HG03460 (cell line): ENCODE measurements around the gene RHBDF2.

Experiments used
- ATAC-seq: cut with Tn5 transposase; IDR thresholded peaks from one replicate; pipeline ENCODE4 v1.9.1; 2021; ENCODE audit not compliant: unreplicated experiment

The RHBDF2 gene

GRCh38 chr17:76501018-76501826 lies at the start of gene RHBDF2:
TSS of gene RHBDF2 (minus strand) at chr17:76501423. CDS start at chr17:76481524, 19,899 bp downstream.
- ATAC-seq: peak; percentile 65

DNA sequence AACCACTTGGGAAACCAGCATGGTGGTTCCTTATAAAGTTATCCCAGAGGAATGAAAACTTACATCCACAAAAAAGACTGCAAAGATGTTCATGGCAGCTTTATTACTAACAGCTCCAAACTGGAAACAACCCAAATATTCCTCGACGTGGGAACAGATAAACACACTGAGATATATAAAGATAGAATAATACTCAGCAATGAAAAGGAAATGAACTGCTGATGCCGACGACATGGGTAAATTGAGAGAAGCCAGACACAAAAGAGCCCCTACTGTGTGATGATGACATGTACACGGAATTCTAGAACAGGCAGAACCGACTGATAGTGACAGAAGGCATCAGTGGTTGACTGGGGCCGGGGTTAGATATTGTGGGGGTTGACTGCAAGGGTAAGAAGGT lies 48.3 kb upstream of the RHBDF2 start:
- ATAC-seq: no peak

GRCh38 chr17:76549215-76549518 lies 47.9 kb upstream of the RHBDF2 start:
- ATAC-seq: no peak

DNA sequence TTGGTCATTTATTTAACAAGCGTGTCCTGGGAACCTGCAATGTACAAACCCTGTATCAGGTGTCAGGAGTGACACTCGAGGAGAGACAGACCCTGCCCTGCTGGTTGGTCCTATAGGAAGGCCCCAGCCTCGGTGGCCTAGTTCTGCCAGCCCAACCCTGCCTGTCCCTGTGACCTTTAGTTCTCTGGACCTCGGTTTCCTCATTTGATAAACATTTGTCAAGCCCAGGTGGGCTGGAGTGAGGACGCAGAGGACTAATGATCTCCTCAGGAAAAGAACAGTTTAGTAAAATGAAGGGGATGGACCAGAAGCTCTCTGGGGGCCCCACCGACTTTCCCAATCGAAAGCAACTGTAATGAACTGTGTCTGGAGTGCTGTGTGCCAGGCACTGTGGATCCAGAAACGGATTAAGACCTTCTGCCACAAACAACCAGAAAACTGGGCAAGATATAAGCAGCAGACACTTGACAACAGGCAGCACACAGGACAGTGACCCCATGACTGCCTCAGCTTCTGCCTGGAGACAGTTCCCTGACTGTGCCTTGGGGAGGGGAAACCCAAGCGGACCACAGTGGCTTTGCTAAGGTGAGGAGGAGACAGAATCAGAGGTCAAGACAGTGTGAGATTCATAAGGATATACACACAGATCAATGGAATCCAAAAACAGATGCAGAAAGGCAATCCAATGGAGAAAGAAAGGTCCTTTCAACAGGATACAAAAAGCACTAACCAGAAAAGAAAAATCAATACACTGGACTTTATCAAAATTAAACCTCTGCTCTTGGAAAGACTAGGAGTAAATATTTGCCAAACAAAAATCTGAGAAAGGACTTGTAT lies 47.4 kb upstream of the RHBDF2 start:
- no peak for ATAC-seq

DNA sequence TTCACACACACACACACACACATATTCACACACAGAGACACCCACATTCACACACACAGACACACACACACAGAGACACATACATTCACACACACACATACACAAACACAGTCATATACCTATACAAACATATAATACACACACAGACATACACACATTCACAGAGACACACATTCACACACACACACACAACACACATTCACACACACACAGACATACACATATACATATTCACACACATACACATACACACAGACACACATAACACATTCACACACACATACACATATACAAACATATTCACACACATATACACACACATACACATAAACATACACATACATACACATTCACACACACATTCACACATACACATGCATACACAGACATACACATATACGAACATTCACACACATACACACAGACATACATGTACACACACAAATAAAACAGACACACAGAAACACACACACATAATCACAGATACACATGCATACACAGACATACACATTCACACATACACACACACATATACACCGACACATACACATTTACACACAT lies 46.5 kb upstream of the RHBDF2 start:
- ATAC-seq: no peak

DNA sequence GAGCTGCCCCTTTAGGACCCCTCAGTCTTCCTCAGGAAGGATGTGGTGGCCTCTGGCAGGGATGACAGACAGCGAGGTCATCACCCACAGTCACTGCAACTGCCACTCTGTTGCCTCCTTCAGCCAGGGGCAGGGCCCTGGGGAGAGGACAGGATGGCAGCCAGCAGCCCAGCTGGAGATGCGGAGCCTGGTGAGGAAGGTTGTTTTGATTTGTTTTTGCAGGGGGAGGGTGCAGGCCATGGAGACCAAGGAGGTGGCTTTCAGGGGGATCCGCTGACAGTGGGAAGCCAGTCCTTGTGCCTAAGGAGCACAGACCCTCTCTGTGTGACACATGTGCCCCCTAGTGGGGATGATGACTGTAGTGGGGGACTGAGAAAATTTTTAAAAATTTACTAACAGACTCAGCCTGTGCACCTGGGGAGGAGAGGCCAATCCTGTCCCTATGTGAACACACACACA lies 46.0 kb upstream of the RHBDF2 start:
- ATAC-seq: no peak

DNA sequence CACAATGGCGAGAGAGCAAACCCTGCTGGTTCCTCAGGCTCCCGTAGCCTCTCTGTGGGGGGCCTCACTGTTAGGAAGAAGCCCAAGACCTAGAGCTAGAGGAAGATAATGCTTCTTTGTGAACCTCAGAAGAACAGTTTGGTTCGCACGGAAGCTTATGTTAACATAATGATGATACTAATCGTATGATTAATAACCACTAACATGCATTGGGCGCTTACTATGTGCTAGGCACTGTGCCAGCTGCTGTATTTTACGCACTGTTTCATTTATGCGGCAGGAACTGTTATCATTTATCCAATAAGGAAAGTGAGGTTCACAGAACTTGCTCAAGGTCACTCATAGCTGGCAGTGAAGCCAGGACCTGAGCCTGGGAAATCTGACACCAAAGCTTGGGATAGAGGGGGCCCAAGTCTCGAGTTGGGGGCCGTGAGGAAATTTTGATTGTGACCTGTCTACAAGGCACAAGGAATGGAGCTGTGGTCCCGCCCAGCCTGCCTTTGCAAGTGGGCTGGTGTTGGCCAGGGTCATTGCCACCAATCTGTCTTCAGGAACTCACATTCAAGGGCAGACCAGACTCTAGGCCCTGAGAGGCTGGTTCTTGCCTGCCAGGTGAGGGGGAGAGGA lies 45.4 kb upstream of the RHBDF2 start:
- no peak for ATAC-seq

DNA sequence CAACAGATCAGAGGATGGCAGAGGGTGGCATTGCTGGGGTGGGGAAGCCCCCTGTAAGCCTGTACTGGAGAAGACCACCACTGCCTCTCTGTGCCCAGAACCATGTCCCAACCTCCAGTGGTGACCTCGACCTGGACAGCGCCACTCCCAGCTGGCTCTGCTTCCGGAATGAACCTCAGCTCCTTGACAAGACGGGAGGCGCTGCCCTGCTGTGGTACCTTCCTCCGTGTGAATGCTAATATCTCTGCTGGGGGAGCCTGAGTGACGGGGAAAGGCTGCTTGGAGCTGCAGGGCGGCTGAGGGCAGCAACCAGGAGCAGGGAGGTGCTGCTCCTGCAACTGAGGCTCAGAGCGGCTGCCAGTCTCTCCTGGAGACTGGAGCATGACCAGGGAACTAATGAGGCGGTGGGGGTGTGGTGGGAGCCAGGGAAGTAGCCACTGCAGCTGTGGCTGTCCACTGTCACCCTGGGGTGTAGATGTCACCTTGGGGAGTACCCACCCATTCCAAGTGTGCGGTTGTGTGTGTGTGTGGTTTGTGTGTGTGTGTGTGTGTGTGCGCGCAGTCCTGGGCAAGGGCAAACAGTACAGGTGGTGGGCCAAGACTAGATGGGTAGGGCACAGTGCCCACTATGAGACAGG lies 44.8 kb upstream of the RHBDF2 start:
- ATAC-seq: no peak

DNA sequence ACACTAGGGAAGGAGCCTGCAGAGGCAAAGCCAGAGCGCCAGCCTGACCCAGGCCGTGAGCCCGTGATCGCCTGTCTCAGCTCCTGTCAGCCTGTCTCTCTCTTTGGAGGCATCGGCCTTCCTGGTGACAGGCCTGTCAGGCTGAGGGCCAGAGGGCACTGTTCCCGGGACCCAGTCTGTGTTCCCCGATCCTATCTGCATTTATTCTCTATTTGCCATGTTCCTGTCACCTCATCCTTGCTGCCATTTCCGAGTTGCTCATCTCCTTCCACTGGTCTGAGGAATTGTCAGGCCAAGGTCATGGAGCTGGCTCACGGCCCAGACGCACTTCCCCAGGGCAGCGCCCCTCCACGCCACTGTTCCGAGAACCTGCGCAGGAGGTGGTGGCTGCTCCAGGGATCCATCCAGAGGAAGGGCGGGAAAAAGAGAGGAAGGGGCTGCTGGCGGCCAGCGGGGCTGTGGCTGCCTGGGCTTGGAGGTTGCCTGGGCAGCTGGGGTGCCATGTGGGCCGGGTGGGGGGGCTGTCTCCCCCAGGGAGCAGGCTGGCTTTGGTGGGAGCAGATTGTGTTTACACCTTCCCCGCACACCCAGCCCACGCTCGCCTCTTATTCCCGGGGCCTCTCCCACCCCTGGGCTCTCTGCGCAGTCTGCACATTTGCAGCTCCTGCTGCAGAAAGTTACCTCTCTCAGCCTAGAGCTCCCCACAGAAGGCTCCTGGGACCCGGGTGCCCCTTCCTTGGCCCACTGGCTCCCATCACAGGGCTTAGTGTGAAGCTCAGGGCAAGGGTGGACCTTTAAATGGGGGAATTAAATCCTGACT lies 43.5 kb upstream of the RHBDF2 start:
- ATAC-seq: no peak

- no peak for ATAC-seq
Observed at GRCh38 chr17:76543826-76544545, 42.8 kb upstream of the RHBDF2 start.

- ATAC-seq: no peak
Observed at GRCh38 chr17:76543482-76543825, 42.2 kb upstream of the RHBDF2 start.

GRCh38 chr17:76542984-76543383 lies 41.8 kb upstream of the RHBDF2 start:
- ATAC-seq: no peak

- no peak for ATAC-seq
Observed at GRCh38 chr17:76542566-76542971, 41.3 kb upstream of the RHBDF2 start.

GRCh38 chr17:76541739-76542454 lies 40.7 kb upstream of the RHBDF2 start:
- ATAC-seq: no peak

DNA sequence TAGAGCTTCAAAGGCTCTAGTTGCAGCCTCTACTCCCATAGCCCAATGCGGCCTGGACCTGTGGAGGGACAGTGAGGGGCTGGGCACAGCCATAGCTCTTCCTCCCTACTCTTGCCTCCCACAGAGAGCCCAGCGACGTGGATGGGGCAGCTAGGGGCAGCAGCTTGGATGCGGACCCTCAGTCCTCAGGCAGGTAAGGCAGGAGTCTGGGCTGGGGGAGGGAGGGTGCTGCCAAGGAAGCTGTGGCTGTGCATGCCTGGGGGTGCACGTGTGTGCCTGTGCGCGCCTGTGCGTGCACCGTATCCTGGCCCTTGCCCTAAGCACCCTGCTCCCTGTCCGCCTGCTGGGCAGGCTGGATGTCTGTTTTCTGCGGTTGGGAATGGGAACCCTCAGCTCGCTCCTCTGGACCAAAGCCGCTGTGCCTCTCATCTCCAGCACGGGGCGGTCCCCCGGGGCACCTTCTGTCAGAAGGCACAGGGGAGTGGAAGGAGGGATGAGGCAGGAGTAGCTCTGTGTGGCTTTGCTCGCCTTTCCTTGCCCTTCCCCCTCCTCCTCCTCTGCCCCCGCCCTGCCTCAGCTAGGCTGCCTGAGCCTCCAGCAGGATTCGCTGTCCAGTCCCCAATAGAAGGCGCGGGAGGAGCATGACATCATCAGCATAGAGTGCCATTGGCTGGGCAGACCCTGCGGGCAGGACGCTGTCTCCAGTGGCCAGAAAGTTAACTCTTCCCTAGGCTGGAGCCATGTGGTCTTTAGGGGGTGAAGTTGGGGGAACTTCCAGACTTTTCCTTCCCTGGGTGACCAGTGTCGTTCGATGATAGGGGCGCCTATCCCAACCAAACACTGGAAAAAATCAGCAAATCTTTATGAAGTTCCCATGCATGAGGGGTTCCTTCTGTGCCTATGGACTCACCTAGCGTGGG lies 39.4 kb upstream of the RHBDF2 start:
- no peak for ATAC-seq

DNA sequence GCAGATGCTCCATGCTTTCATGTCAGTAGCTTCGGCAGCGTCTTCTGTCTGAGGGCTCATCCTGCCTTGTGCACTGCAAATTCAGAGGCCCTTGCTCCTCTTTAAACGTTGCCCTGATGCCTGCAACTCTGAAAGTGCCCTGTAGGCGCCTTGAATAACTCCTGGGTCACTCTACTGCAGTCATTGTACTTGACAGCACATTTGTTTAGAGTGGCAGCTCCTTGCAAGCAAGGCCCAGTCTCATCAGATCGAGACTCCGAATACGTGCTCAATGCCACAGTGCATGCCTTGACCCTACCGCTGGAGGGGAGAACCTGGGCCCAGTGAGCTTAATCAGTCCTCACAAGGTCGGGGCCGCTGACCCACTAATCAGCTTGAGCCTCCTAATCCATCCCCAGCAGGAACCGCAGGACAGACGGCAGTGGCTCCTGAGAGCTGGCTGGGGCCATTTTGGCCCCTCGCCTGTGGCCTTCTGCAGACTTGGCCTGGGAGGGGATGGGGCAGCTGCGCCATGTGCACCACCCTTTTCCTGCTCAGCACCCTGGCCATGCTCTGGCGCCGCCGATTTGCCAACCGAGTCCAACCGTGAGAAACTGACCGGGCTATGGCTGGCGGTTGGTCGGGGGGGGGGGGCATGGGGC lies 38.5 kb upstream of the RHBDF2 start, which contains the start of gene PRCD:
Gene PRCD (plus strand): TSS at position 414 of the 641 bp plus-strand sequence. CDS start 98 bp downstream, at position 512.
- no peak for ATAC-seq

- ATAC-seq: no peak
Observed at GRCh38 chr17:76538941-76539570, 37.8 kb upstream of the RHBDF2 start.
